22Rv1 (cell line): ENCODE results near the gene KCTD21.

Experiments
- ZFX ChIP-seq: fragments of 450-650 bp; IDR thresholded peaks from 2 replicates; pipeline ENCODE4 v1.6.1; 2017; ENCODE audit warnings: antibody characterized with exemption, borderline replicate concordance
- TF ChIP-seq, protein P1 (sequence below): fragments of 450-650 bp; IDR thresholded peaks from 2 replicates; pipeline ENCODE4 v1.5.1; 2017; ENCODE audit warnings: mild to moderate bottlenecking

DNA sequence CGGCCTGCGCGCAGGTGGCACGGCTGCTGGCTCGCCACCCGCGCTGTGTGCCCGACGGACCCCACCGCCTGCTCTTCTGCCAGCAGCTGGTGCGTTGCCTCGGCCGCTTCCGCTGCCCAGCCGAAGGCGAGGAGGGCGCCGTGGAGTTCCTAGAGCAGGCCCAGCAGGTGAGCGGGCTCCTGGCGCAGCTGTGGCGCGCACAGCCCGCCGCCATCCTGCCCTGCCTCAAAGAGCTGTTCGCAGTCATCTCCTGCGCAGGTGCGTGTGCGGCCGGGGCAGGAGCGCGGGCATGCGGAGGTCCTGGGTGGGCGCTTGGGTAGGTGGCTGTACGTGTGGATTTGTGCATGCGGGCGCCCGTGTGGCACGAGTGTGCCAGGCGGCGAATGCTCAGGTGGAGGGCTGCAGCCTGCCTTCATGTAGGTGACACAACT, 8.2 kb upstream of the KCTD21 start:
- TF ChIP-seq, protein P1, sequence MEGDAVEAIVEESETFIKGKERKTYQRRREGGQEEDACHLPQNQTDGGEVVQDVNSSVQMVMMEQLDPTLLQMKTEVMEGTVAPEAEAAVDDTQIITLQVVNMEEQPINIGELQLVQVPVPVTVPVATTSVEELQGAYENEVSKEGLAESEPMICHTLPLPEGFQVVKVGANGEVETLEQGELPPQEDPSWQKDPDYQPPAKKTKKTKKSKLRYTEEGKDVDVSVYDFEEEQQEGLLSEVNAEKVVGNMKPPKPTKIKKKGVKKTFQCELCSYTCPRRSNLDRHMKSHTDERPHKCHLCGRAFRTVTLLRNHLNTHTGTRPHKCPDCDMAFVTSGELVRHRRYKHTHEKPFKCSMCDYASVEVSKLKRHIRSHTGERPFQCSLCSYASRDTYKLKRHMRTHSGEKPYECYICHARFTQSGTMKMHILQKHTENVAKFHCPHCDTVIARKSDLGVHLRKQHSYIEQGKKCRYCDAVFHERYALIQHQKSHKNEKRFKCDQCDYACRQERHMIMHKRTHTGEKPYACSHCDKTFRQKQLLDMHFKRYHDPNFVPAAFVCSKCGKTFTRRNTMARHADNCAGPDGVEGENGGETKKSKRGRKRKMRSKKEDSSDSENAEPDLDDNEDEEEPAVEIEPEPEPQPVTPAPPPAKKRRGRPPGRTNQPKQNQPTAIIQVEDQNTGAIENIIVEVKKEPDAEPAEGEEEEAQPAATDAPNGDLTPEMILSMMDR, result no peak
- no peak for TF ChIP-seq ZFX
